SU-DHL-6 (cell line): ENCODE measurements around the gene TXNDC5.

Source experiments
- H2AFZ ChIP-seq: fragments of 200-600 bp; sonication (generic); 2 replicates; pipeline ENCODE4 v1.6.1; 2014; ENCODE audit warnings: low read depth, mild to moderate bottlenecking, moderate library complexity, mixed read lengths, antibody characterized with exemption, low read length; ENCODE audit not compliant: severe bottlenecking
- H3F3A ChIP-seq: fragments of 200-600 bp; shearing (Covaris generic); 2 replicates; pipeline ENCODE4 v1.6.0; 2016; ENCODE audit warnings: antibody characterized with exemption, mild to moderate bottlenecking; ENCODE audit not compliant: insufficient read depth
- H3K27ac ChIP-seq: fragments of 200-600 bp; sonication (generic); 2 replicates; pipeline ENCODE4 v1.5.1; 2016; ENCODE audit warnings: low read depth, mild to moderate bottlenecking, low read length, moderate library complexity, mixed read lengths
- H3K27me3 ChIP-seq: fragments of 200-600 bp; sonication (generic), shearing (Covaris generic); 2 replicates; pipeline ENCODE4 v1.6.0; 2014; ENCODE audit warnings: mild to moderate bottlenecking, low read length
- H3K36me3 ChIP-seq: fragments of 200-600 bp; sonication (generic); 2 replicates; pipeline ENCODE4 v1.6.1; 2014; ENCODE audit warnings: mild to moderate bottlenecking, low read length, mixed read lengths
- H3K4me2 ChIP-seq: fragments of 300-600, 200-600 bp; shearing (Covaris generic), sonication (generic); 2 replicates; pipeline ENCODE4 v1.6.0; 2014; ENCODE audit warnings: low read length, low read depth, mild to moderate bottlenecking; ENCODE audit not compliant: poor library complexity, severe bottlenecking
- H3K4me3 ChIP-seq: fragments of 200-600 bp; sonication (generic); 2 replicates; pipeline ENCODE4 v1.5.1; 2014; ENCODE audit warnings: antibody characterized with exemption, low read length, mild to moderate bottlenecking, mixed read lengths; ENCODE audit not compliant: insufficient read depth, poor library complexity, severe bottlenecking
- H3K79me2 ChIP-seq: fragments of 200-600 bp; sonication (generic); 2 replicates; pipeline ENCODE4 v1.6.1; 2014; ENCODE audit warnings: mild to moderate bottlenecking, low read length, moderate library complexity; ENCODE audit not compliant: insufficient read depth
- H3K9ac ChIP-seq: fragments of 200-600 bp; sonication (generic); 2 replicates; pipeline ENCODE4 v1.7.0; 2014; ENCODE audit warnings: mild to moderate bottlenecking, low read length
- H3K9me2 ChIP-seq: fragments of 200-600 bp; sonication (generic); replicated peaks from 2 replicates; pipeline ENCODE4 v1.6.1; 2014; ENCODE audit warnings: low read length; ENCODE audit not compliant: insufficient read depth
- H3K9me3 ChIP-seq: fragments of 200-600 bp; sonication (generic); 2 replicates; pipeline ENCODE4 v1.6.1; 2014; ENCODE audit warnings: low read length, mixed read lengths; ENCODE audit not compliant: insufficient read depth
- H4K20me1 ChIP-seq: fragments of 200-600 bp; sonication (generic); 2 replicates; pipeline ENCODE4 v1.6.1; 2014; ENCODE audit warnings: low read depth, mild to moderate bottlenecking, antibody characterized with exemption, low read length, moderate library complexity, mixed read lengths
- CTCF ChIP-seq: fragments of 200-600 bp; sonication (generic); IDR thresholded peaks from one replicate; pipeline ENCODE4 v1.5.1; 2017; ENCODE audit warnings: antibody characterized with exemption, mild to moderate bottlenecking, low read length, moderate library complexity; ENCODE audit not compliant: insufficient read depth, poor library complexity, severe bottlenecking
- EZH2phosphoT487 ChIP-seq: fragments of 200-600 bp; sonication (generic), shearing (Covaris generic); conservative IDR thresholded peaks from 2 replicates; pipeline ENCODE4 v1.6.1; 2018; ENCODE audit warnings: mild to moderate bottlenecking, antibody characterized with exemption, low read length, moderate library complexity, mixed read lengths

The TXNDC5 gene

DNA sequence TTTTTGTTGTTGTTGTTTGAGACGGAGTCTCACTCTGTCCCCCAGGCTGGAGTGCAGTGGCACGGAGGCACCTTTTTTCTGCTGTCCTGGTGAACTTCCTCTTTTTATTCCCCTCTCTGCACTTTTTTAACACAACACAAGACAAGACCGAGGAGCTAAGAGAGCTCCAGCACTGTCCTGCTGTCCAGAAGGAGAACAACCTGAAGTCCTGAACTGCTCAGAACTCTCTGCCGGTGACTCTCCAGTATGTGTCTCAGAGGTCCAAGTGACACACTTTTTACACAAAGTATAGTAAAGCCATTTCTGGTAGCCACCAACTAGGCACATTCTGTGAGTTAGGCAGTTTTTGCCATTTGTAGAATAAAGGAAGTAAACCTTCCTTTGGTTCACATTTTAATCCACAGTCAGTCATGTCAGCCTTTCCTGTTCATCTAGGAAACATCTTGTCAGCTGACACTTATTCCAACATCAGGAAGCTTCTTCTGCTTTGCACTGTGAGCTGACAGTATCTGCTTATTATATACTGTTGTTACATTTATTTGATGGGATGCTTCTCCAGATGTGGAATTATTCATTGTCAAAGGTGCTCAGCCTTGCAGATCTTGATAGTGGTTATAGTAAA lies 28.1 kb upstream of the TXNDC5 start:
- H3K27me3 ChIP-seq = no peaks in the 10 kb centered on the region
- H3K9ac ChIP-seq = peak overlapping the region; percentile 4
- no peaks in the 10 kb centered on the region for H3F3A ChIP-seq
- no peaks in the 10 kb centered on the region for H3K9me2 ChIP-seq
- no peaks in the 10 kb centered on the region for H3K9me3 ChIP-seq
- H3K79me2 ChIP-seq = no peaks in the 10 kb centered on the region
- no peaks in the 10 kb centered on the region for H4K20me1 ChIP-seq
- peak overlapping the region; percentile 17 for H2AFZ ChIP-seq
- H3K36me3 ChIP-seq = no peaks in the 10 kb centered on the region
- TF ChIP-seq CTCF (no peak), EZH2phosphoT487 (no peak)
- peak overlapping the region; percentile 43 for H3K4me2 ChIP-seq
- H3K4me3 ChIP-seq = no peak overlapping the region
- 0 out of 2 replicates have a peak overlapping the region, but pooled peaks have one; percentile 8 for H3K27ac ChIP-seq

DNA sequence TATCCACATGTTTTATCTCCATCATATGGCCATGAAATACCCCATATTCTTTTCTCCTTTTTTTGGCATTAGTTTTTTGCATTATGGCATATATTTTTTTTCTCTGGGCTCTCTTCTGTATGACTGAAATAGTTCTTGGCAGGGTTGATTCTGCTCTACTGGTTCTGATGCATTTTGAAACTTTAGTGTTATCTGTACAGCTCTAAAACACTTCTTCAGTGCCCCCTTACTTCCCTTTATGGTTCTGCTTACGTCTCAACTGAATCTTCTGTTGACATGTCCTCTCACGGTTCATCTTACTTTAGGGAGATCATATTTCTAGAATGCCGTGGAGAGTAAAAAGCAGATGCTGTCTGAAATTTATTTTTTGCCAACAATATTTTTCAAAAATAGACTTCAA lies 23.2 kb upstream of the TXNDC5 start:
- Histone ChIP-seq H3K27me3 (no peaks in the 10 kb centered on the region), H2AFZ (no peak overlapping the region), H3K4me3 (no peak overlapping the region), H3K9me3 (no peaks in the 10 kb centered on the region), H4K20me1 (no peaks in the 10 kb centered on the region), H3K9me2 (no peaks in the 10 kb centered on the region), H3K27ac (no peak overlapping the region), H3K36me3 (no peaks in the 10 kb centered on the region), H3K9ac (no peak overlapping the region), H3F3A (no peaks in the 10 kb centered on the region), H3K4me2 (no peak overlapping the region), H3K79me2 (no peaks in the 10 kb centered on the region)
- TF ChIP-seq EZH2phosphoT487 (no peak), CTCF (no peak)

- Histone ChIP-seq H4K20me1 (no peaks in the 10 kb centered on the region), H3K27ac (no peak overlapping the region), H3K9me3 (no peaks in the 10 kb centered on the region), H3K27me3 (no peaks in the 10 kb centered on the region), H3K9ac (no peak overlapping the region), H3K36me3 (no peaks in the 10 kb centered on the region), H3K9me2 (no peaks in the 10 kb centered on the region), H3F3A (no peaks in the 10 kb centered on the region), H3K4me3 (no peak overlapping the region), H3K79me2 (no peaks in the 10 kb centered on the region), H3K4me2 (no peak overlapping the region), H2AFZ (no peak overlapping the region)
- TF ChIP-seq EZH2phosphoT487 (no peak), CTCF (no peak)
These were observed 22.0 kb upstream of the TXNDC5 start for GRCh38 chr6:7932625-7933024.
